Measurements from ENCODE around the gene HSPG2.

GRCh38 chr1:21887796-21888195 is 49.3 kb downstream of the HSPG2 start:
- no peak for TF ChIP-seq CTCF (IDR thresholded peaks at IDR 0.05; ENCODE audit: poor library complexity)
- TF ChIP-seq EZH2 (IDR thresholded peaks at IDR 0.05; ENCODE audit: borderline replicate concordance), result no peak
- no peak for TF ChIP-seq EZH2phosphoT487 (IDR thresholded peaks at IDR 0.05; ENCODE audit: low read depth, severe bottlenecking, unreplicated experiment)
